Osteoblast (primary cell): ENCODE data around the gene HSP90AA1. TPM values are rescaled to one million over a fixed set of nuclear protein-coding genes. Genes with fewer than 3 reads are reported as not detected.

ENCODE experiments used
- DNase-seq: peaks from one replicate; pipeline ENCODE4 v3.0.0; 2011; ENCODE audit warnings: low spot score, mixed read lengths; ENCODE audit not compliant: insufficient read length; ENCODE audit errors: missing footprints
- H2AFZ ChIP-seq: 2 replicates; pipeline ENCODE4 v1.6.0; 2011; ENCODE audit warnings: mild to moderate bottlenecking, low read length
- H3K27ac ChIP-seq: 2 replicates; pipeline ENCODE4 v1.5.1; 2011; ENCODE audit warnings: mild to moderate bottlenecking, low read depth, low read length, moderate library complexity
- H3K27me3 ChIP-seq: 2 replicates; pipeline ENCODE4 v1.6.0; 2012; ENCODE audit warnings: mild to moderate bottlenecking, control low read depth, inconsistent platforms, low read length, moderate library complexity; ENCODE audit not compliant: insufficient read depth
- H3K36me3 ChIP-seq: 2 replicates; pipeline ENCODE4 v1.5.1; 2011; ENCODE audit warnings: mild to moderate bottlenecking, low read length, control low read depth, moderate library complexity; ENCODE audit not compliant: insufficient read depth
- H3K4me1 ChIP-seq: 2 replicates; pipeline ENCODE4 v1.5.1; 2011; ENCODE audit warnings: mild to moderate bottlenecking, low read length, control low read depth, moderate library complexity; ENCODE audit not compliant: insufficient read depth
- H3K4me2 ChIP-seq: 2 replicates; pipeline ENCODE4 v1.6.0; 2011; ENCODE audit warnings: mild to moderate bottlenecking, low read length; ENCODE audit not compliant: insufficient read depth
- H3K4me3 ChIP-seq: fragments of 200-600 bp; sonication (generic); 3 replicates; pipeline ENCODE4 v1.5.1; 2012; ENCODE audit warnings: mild to moderate bottlenecking, low read length, inconsistent platforms; ENCODE audit not compliant: insufficient read depth
- H3K79me2 ChIP-seq: 2 replicates; pipeline ENCODE4 v1.6.0; 2012; ENCODE audit warnings: mild to moderate bottlenecking, low read length, control low read depth, inconsistent platforms; ENCODE audit not compliant: insufficient read depth
- H3K9me3 ChIP-seq: 2 replicates; pipeline ENCODE4 v1.5.1; 2011; ENCODE audit warnings: low read depth, low read length, control low read depth
- H4K20me1 ChIP-seq: 2 replicates; pipeline ENCODE4 v1.6.0; 2012; ENCODE audit warnings: mild to moderate bottlenecking, low read length, control low read depth; ENCODE audit not compliant: insufficient read depth
- CTCF ChIP-seq: IDR thresholded peaks from 2 replicates; pipeline ENCODE4 v1.5.1; 2011; ENCODE audit warnings: mild to moderate bottlenecking, low read depth, low read length, moderate library complexity; ENCODE audit errors: extremely low read depth
- total RNA-seq: library from RNA; depleted of rRNA; stranded (reverse); fragments of >200 nt; gene quantifications from 2 replicates; pipeline ENCODE4 v1.2.3, GENCODE V29; 2012

HSP90AA1 gene
- total RNA-seq, 1 donor = 193 TPM

GRCh38 chr14:102050625-102051024, 36.2 kb downstream of the HSP90AA1 start:
- H3K4me3 ChIP-seq = no peak overlapping the region
- TF ChIP-seq CTCF = no peak
- H3K36me3 ChIP-seq = peaks cover 60% of the 10 kb centered on the region
- no peak overlapping the region for H3K4me2 ChIP-seq
- peak; percentile 97 for DNase-seq
- peak overlapping the region; percentile 37 for H3K27ac ChIP-seq
- no peaks in the 10 kb centered on the region for H3K27me3 ChIP-seq
- peaks cover 4% of the 10 kb centered on the region for H3K79me2 ChIP-seq
- peaks cover 11% of the 10 kb centered on the region for H4K20me1 ChIP-seq
- no peak overlapping the region for H2AFZ ChIP-seq
- peaks cover 7% of the 10 kb centered on the region for H3K4me1 ChIP-seq
- no peaks in the 10 kb centered on the region for H3K9me3 ChIP-seq

GRCh38 chr14:102050026-102050405, 36.8 kb downstream of the HSP90AA1 start:
- DNase-seq = peak; percentile 48
- H3K4me2 ChIP-seq = no peak overlapping the region
- no peaks in the 10 kb centered on the region for H3K27me3 ChIP-seq
- H3K79me2 ChIP-seq = peaks cover 4% of the 10 kb centered on the region
- H3K4me3 ChIP-seq = no peak overlapping the region
- peaks cover 11% of the 10 kb centered on the region for H4K20me1 ChIP-seq
- H3K36me3 ChIP-seq = peaks cover 65% of the 10 kb centered on the region
- H3K4me1 ChIP-seq = peaks cover 7% of the 10 kb centered on the region
- no peaks in the 10 kb centered on the region for H3K9me3 ChIP-seq
- no peak overlapping the region for H2AFZ ChIP-seq
- peak overlapping the region; percentile 3 for H3K27ac ChIP-seq
- no peak for TF ChIP-seq CTCF

- no peaks in the 10 kb centered on the region for H3K9me3 ChIP-seq
- H3K27me3 ChIP-seq = no peaks in the 10 kb centered on the region
- H3K4me1 ChIP-seq = peaks cover 7% of the 10 kb centered on the region
- no peak overlapping the region for H3K4me2 ChIP-seq
- peaks cover 4% of the 10 kb centered on the region for H3K79me2 ChIP-seq
- TF ChIP-seq CTCF = no peak
- H3K27ac ChIP-seq = no peak overlapping the region
- no peak overlapping the region for H3K4me3 ChIP-seq
- H4K20me1 ChIP-seq = peaks cover 11% of the 10 kb centered on the region
- H2AFZ ChIP-seq = no peak overlapping the region
- H3K36me3 ChIP-seq = peaks cover 71% of the 10 kb centered on the region
- peak; percentile 68 for DNase-seq
Measured at GRCh38 chr14:102049258-102050025, 37.4 kb downstream of the HSP90AA1 start.

- Histone ChIP-seq H4K20me1 (peaks cover 15% of the 10 kb centered on the region), H3K4me1 (peaks cover 7% of the 10 kb centered on the region), H3K36me3 (peaks cover 86% of the 10 kb centered on the region), H3K4me3 (no peak overlapping the region), H2AFZ (no peak overlapping the region), H3K27ac (no peak overlapping the region), H3K27me3 (no peaks in the 10 kb centered on the region), H3K4me2 (no peak overlapping the region), H3K79me2 (peaks cover 4% of the 10 kb centered on the region), H3K9me3 (no peaks in the 10 kb centered on the region)
- DNase-seq = peak; percentile 77
- no peak for TF ChIP-seq CTCF
Measured at GRCh38 chr14:102047808-102048540, 38.9 kb downstream of the HSP90AA1 start.
